GM12878 (cell line): ENCODE results near the gene PARP2. TPM values are rescaled to one million over a fixed set of nuclear protein-coding genes. Genes with fewer than 3 reads are reported as not detected.
A peak's percentile ranks its signal among the peaks of the same experiment; 100 is the strongest.

ENCODE experiments used
- ATAC-seq: fragments of 200-7000 bp; cut with Tn5 transposase; 3 replicates; pipeline ENCODE4 v1.9.1; 2020; ENCODE audit warnings: mild to moderate bottlenecking, moderate library complexity
- BruUV-seq: library from RNA; stranded (reverse); fragments of 400-500 nt; replicated peaks from 2 replicates; lab custom pipeline; 2021; lab: Mats Ljungman, UMichigan
- CTCF ChIA-PET: fragments of 300-600 bp; sonication (Branson Sonifier 250); formaldehyde crosslinking; extraction: SDS; loops from one replicate; lab custom pipeline; 2021; ENCODE audit warnings: inconsistent platforms; lab: Yijun Ruan, JAX
- POLR2A ChIA-PET: fragments of 350-600 bp; formaldehyde crosslinking; extraction: SDS; loops from one replicate; lab custom pipeline; 2021; ENCODE audit warnings: inconsistent platforms; lab: Charles Lee
- RAD21 ChIA-PET: fragments of 300-600 bp; sonication (Branson Sonifier 250); formaldehyde crosslinking; loops from one replicate; lab custom pipeline; 2023; ENCODE audit warnings: antibody characterized with exemption; ENCODE audit not compliant: unreplicated experiment; lab: Charles Lee
- SMC1A ChIA-PET: fragments of 300-600 bp; sonication (Branson Sonifier 250); formaldehyde crosslinking; loops from one replicate; lab custom pipeline; 2023; ENCODE audit not compliant: unreplicated experiment, uncharacterized antibody; lab: Charles Lee
- DNase-seq: peaks from one replicate; pipeline ENCODE4 v3.0.0-alpha.2; 2011; ENCODE audit warnings: low read depth, low spot score
- FAIRE-seq: peaks from 3 replicates; lab custom pipeline; 2011; peaks lifted over from hg19 to GRCh38; lab: Jason Lieb, UNC
- H2AFZ ChIP-seq: 2 replicates; pipeline ENCODE4 v1.6.0; 2011; ENCODE audit warnings: low read depth, low read length, control low read depth; ENCODE audit not compliant: control insufficient read depth
- H3K27ac ChIP-seq: 2 replicates; pipeline ENCODE4 v1.5.1; 2011; ENCODE audit warnings: control low read depth; ENCODE audit not compliant: control insufficient read depth, insufficient read depth
- H3K27me3 ChIP-seq, 2 experiments: replicated peaks in 1 of 2; 2 replicates each; pipeline versions ENCODE4 v1.6.0 to v1.6.1; 2011; ENCODE audit warnings: low read length in 1 of 2; ENCODE audit not compliant: control insufficient read depth in 2 of 2, insufficient read depth in 2 of 2
- H3K36me3 ChIP-seq, 2 experiments: 2 replicates each; pipeline ENCODE4 v1.5.1; 2011; ENCODE audit warnings: low read length in 1 of 2; ENCODE audit not compliant: control insufficient read depth in 2 of 2, insufficient read depth in 2 of 2
- H3K4me1 ChIP-seq: 2 replicates; pipeline ENCODE4 v1.6.1; 2011; ENCODE audit warnings: mild to moderate bottlenecking, low read length, moderate library complexity, mixed read lengths; ENCODE audit not compliant: control insufficient read depth, insufficient read depth
- H3K4me2 ChIP-seq: 2 replicates; pipeline ENCODE4 v1.6.0; 2011; ENCODE audit warnings: control low read depth; ENCODE audit not compliant: control insufficient read depth, insufficient read depth
- H3K4me3 ChIP-seq: fragments of 200-600 bp; sonication (generic); 2 replicates; pipeline ENCODE4 v1.5.1; 2016
- H3K79me2 ChIP-seq: 2 replicates; pipeline ENCODE4 v1.6.0; 2011; ENCODE audit warnings: low read length; ENCODE audit not compliant: control insufficient read depth, insufficient read depth
- H3K9ac ChIP-seq: 2 replicates; pipeline ENCODE4 v1.8.0; 2011; ENCODE audit warnings: low read length, control low read depth, mixed read lengths; ENCODE audit not compliant: control insufficient read depth, insufficient read depth
- H3K9me3 ChIP-seq: replicated peaks from 3 replicates; pipeline ENCODE4 v1.5.1; 2011; ENCODE audit warnings: mild to moderate bottlenecking, low read length; ENCODE audit not compliant: control insufficient read depth, insufficient read depth
- H4K20me1 ChIP-seq: 2 replicates; pipeline ENCODE4 v1.6.0; 2011; ENCODE audit not compliant: control insufficient read depth, insufficient read depth
- CBX3 ChIP-seq: fragments of 200-600 bp; sonication (generic); IDR thresholded peaks from 2 replicates; pipeline ENCODE4 v1.6.1; 2016; ENCODE audit warnings: low read depth, borderline replicate concordance
- CREM ChIP-seq: IDR thresholded peaks from 2 replicates; pipeline ENCODE4 v1.6.1; 2014; ENCODE audit warnings: antibody characterized with exemption, low read depth
- FOXK2 ChIP-seq: fragments of 450-650 bp; IDR thresholded peaks from 2 replicates; pipeline ENCODE4 v1.6.1; 2017; ENCODE audit warnings: mild to moderate bottlenecking, moderate library complexity
- HDGF ChIP-seq: fragments of 450-650 bp; IDR thresholded peaks from 2 replicates; pipeline ENCODE4 v1.6.1; 2016; ENCODE audit warnings: antibody characterized with exemption
- JUNB ChIP-seq: IDR thresholded peaks from 2 replicates; pipeline ENCODE4 v1.6.1; 2016; ENCODE audit warnings: antibody characterized with exemption, mild to moderate bottlenecking
- PAX5 ChIP-seq: IDR thresholded peaks from 2 replicates; pipeline ENCODE4 v1.6.1; 2011; ENCODE audit warnings: low read depth, low read length, borderline replicate concordance
- SMARCA5 ChIP-seq: fragments of 450-650 bp; IDR thresholded peaks from 2 replicates; pipeline ENCODE4 v1.6.1; 2017; ENCODE audit warnings: mild to moderate bottlenecking
- SUZ12 ChIP-seq: fragments of 200-600 bp; sonication (generic); IDR thresholded peaks from one replicate; pipeline ENCODE4 v1.6.1; 2018; ENCODE audit warnings: antibody characterized with exemption, mild to moderate bottlenecking; ENCODE audit not compliant: unreplicated experiment
- ZNF24 ChIP-seq: fragments of 450-650 bp; IDR thresholded peaks from 2 replicates; pipeline ENCODE4 v1.6.1; 2017; ENCODE audit warnings: antibody characterized with exemption, mild to moderate bottlenecking
- WGBS: methylation state at CpG from one replicate; pipeline ENCODE4 v1.1.6; 2016; ENCODE audit warnings: low lambda C conversion rate; ENCODE audit not compliant: insufficient replicate concordance, insufficient coverage; ENCODE audit errors: missing lambda C conversion rate; 5-methylcytosine and 5-hydroxymethylcytosine counted together
- in situ Hi-C: fragments of 300-500 bp; cut with MboI; formaldehyde crosslinking; loops from 9 replicates; pipeline ENCODE4 v1.14.3; 2018; ENCODE audit warnings: mixed read lengths
- intact Hi-C: fragments of 100-400 bp; cut with micrococcal nuclease; formaldehyde crosslinking; loops from one replicate; pipeline ENCODE4 v1.14.2; 2022; ENCODE audit not compliant: unreplicated experiment
- polyA plus RNA-seq, 11 experiments: library from polyadenylated mRNA; depleted of rRNA in 4 of 11; unstranded in 6 of 11; stranded (reverse) in 5 of 11; fragments of >200 nt; fragmentation: Nextera tagmentation in 4 of 11; fragmentation: Illumina TruSeq in 1 of 11; extraction: Ambion mirVana in 4 of 11; extraction: Trizol in 1 of 11; gene quantifications; 1 replicate in 1 of 11; 2 replicates in 10 of 11; pipeline versions ENCODE4 v1.2.1 to v1.2.3, GENCODE V29; 2011 to 2016; ENCODE audit warnings: inconsistent platforms in 2 of 11, missing spikeins in 2 of 11, low read depth in 1 of 11
- total RNA-seq, 4 experiments: library from RNA; depleted of rRNA in 3 of 4; stranded (reverse); fragments of >200 nt in 3 of 4; fragmentation: Illumina TruSeq in 1 of 4; extraction: Trizol in 1 of 4; gene quantifications; 2 replicates each; pipeline versions ENCODE4 v1.2.1 to v1.2.3, GENCODE V29; 2013 to 2021
- TF ChIP-seq, protein P1 (sequence below): fragments of 450-650 bp; IDR thresholded peaks from 2 replicates; pipeline ENCODE4 v1.6.1; 2017; ENCODE audit warnings: low read depth, mild to moderate bottlenecking, moderate library complexity
- TF ChIP-seq, protein P2 (sequence below): IDR thresholded peaks from 2 replicates; pipeline ENCODE4 v1.6.1; 2012; ENCODE audit warnings: low read depth, low read length, improper control_type of control experiment
- TF ChIP-seq, protein P3 (sequence below): IDR thresholded peaks from 2 replicates; pipeline ENCODE4 v1.6.1; 2012; ENCODE audit warnings: low read depth, low read length, improper control_type of control experiment

Gene PARP2
- total and polyA plus RNA-seq, 10 of the 15 experiments (the other 5 are each of a cell fraction or from before 2014, with no cell fraction given) = 26.7 to 75.4 (median 42.3) TPM

DNA sequence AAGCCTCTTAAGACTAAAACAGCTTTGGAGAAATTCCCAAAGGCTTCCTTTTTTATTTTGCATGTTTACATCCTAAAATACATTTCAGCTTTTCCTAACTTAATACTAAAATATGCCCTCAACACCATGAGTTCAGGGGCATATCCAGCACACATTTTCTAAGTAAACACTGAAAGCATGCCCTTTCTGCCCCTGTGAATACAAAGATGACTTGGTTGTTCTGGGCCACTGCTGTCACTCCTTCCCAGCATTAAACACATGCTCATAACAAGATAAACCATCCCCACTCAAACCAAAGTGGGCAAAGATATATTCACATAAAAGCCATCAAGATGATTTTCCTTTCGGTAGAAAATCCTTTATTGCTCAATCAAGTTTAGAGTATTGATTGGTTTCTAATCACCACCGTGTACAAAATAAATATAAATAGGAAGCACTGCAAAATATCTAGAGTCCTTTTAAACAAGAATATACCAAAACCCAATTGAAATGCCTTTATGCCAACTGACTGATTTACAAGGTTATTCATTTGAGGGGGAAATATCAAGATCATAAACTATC lies 12.3 kb upstream of the PARP2 start:
- H3K79me2 ChIP-seq = peaks cover 58% of the 10 kb centered on the region
- in situ Hi-C loops (loop anchor here (5.0 kb wide), 1 partner anchor 351 kb away; the partner anchor contains the start of gene RNASE4), intact Hi-C loops (no loop called here)
- H3K36me3 ChIP-seq = peaks cover 2 to 12% of the 10 kb centered on the region in 2 experiments
- H3K4me2 ChIP-seq = peak overlapping the region; percentile 83
- ChIA-PET CTCF (interaction anchor here (1.1 to 11.3 kb wide), 6 partner anchors 11 to 366 kb away, joined by 3 to 216 read pairs (median 18); partner anchors contain the start of genes PARP2 and RNASE4), RAD21 (interaction anchor here (1.2 to 7.9 kb wide), 5 partner anchors 11 to 282 kb away, joined by 4 to 78 read pairs (median 19); partner anchors contain the start of genes PARP2, PIP4P1 and TEP1), POLR2A (interaction anchor here (0.6 to 7.4 kb wide), 4 partner anchors 11 to 157 kb away, joined by 3 to 96 read pairs (median 5); partner anchors contain the start of genes PARP2 and PIP4P1), SMC1A (interaction anchor here (1.0 to 7.4 kb wide), 6 partner anchors 12 to 276 kb away, joined by 3 to 110 read pairs (median 30); partner anchors contain the start of genes PARP2 and TEP1)
- no peak overlapping the region; the same call in 1 of the 2 replicates for H3K9ac ChIP-seq
- peak overlapping the region; percentile 58 for H3K4me3 ChIP-seq
- no peak for DNase-seq
- no TSS peak for BruUV-seq
- no peaks in the 10 kb centered on the region for H3K9me3 ChIP-seq
- H3K4me1 ChIP-seq = peaks cover 6% of the 10 kb centered on the region; the same call in 1 of the 2 replicates
- no peaks in the 10 kb centered on the region for H3K27me3 ChIP-seq
- H2AFZ ChIP-seq = no peak overlapping the region
- 0 out of 3 replicates have a peak, but pooled peaks have one; percentile 20 for ATAC-seq
- peaks cover 3% of the 10 kb centered on the region; the same call in 1 of the 2 replicates for H4K20me1 ChIP-seq
- FAIRE-seq = no peak
- H3K27ac ChIP-seq = 0 out of 2 replicates have a peak overlapping the region, but pooled peaks have one; percentile 2
- TF ChIP-seq, protein P1, sequence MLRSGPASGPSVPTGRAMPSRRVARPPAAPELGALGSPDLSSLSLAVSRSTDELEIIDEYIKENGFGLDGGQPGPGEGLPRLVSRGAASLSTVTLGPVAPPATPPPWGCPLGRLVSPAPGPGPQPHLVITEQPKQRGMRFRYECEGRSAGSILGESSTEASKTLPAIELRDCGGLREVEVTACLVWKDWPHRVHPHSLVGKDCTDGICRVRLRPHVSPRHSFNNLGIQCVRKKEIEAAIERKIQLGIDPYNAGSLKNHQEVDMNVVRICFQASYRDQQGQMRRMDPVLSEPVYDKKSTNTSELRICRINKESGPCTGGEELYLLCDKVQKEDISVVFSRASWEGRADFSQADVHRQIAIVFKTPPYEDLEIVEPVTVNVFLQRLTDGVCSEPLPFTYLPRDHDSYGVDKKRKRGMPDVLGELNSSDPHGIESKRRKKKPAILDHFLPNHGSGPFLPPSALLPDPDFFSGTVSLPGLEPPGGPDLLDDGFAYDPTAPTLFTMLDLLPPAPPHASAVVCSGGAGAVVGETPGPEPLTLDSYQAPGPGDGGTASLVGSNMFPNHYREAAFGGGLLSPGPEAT = no peak
- TF ChIP-seq FOXK2 (no peak), CREM (no peak), PAX5 (no peak), ZNF24 (no peak), JUNB (no peak), SMARCA5 (no peak), SUZ12 (no peak), CBX3 (no peak), HDGF (no peak)
- TF ChIP-seq, protein P2, sequence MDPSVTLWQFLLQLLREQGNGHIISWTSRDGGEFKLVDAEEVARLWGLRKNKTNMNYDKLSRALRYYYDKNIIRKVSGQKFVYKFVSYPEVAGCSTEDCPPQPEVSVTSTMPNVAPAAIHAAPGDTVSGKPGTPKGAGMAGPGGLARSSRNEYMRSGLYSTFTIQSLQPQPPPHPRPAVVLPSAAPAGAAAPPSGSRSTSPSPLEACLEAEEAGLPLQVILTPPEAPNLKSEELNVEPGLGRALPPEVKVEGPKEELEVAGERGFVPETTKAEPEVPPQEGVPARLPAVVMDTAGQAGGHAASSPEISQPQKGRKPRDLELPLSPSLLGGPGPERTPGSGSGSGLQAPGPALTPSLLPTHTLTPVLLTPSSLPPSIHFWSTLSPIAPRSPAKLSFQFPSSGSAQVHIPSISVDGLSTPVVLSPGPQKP = no peak
- TF ChIP-seq, protein P3, sequence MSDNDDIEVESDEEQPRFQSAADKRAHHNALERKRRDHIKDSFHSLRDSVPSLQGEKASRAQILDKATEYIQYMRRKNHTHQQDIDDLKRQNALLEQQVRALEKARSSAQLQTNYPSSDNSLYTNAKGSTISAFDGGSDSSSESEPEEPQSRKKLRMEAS = no peak
- WGBS = 40% methylated on average over 2 of the region's 2 CpGs
